CD4-positive, alpha-beta memory T cell (primary cell): Measurements from ENCODE around the gene TACC3. TPM values are rescaled to one million over a fixed set of nuclear protein-coding genes. Genes with fewer than 3 reads are reported as not detected.
A peak's percentile ranks its signal among the peaks of the same experiment; 100 is the strongest.

Experiments used
- CTCF ChIA-PET: fragments of 350-600 bp; sonication (Branson Sonifier 250); formaldehyde crosslinking; loops from one replicate; lab custom pipeline; 2021; ENCODE audit warnings: inconsistent platforms; ENCODE audit not compliant: partially characterized antibody; lab: Charles Lee
- POLR2A ChIA-PET: fragments of 350-600 bp; sonication (Branson Sonifier 250); formaldehyde crosslinking; loops from one replicate; lab custom pipeline; 2021; ENCODE audit not compliant: partially characterized antibody; lab: Charles Lee
- DNase-seq, 5 donors: peaks; one replicate each; pipeline versions ENCODE4 v3.0.0 to v3.0.0-alpha.2; 2020 to 2022; ENCODE audit warnings: mixed read lengths in 1 of 5
- H3K27ac ChIP-seq: one replicate; pipeline ENCODE4 v1.7.0; 2013; ENCODE audit warnings: low read depth, low read length
- H3K27me3 ChIP-seq: 2 replicates; pipeline ENCODE4 v1.7.0; 2013; ENCODE audit warnings: mild to moderate bottlenecking, low read length, moderate library complexity; ENCODE audit not compliant: insufficient read depth
- H3K36me3 ChIP-seq: 2 replicates; pipeline ENCODE4 v1.7.0; 2013; ENCODE audit warnings: mild to moderate bottlenecking, low read length, moderate library complexity; ENCODE audit not compliant: insufficient read depth
- H3K4me1 ChIP-seq: 2 replicates; pipeline ENCODE4 v1.7.0; 2013; ENCODE audit warnings: mild to moderate bottlenecking, low read length, moderate library complexity; ENCODE audit not compliant: insufficient read depth
- H3K4me3 ChIP-seq, 2 donors: one replicate each; pipeline ENCODE4 v1.7.0; 2013; ENCODE audit warnings: low read length in 2 of 2, mild to moderate bottlenecking in 1 of 2
- H3K9me3 ChIP-seq, 2 donors: one replicate each; pipeline ENCODE4 v1.7.0; 2013; ENCODE audit warnings: low read length in 2 of 2, control low read depth in 1 of 2; ENCODE audit not compliant: control insufficient read depth in 1 of 2
- H3K27ac Mint-ChIP-seq, 7 donors: one replicate each; pipeline ENCODE4 v1.8.0; 2020 to 2021; ENCODE audit warnings: mixed read lengths in 7 of 7, mild to moderate bottlenecking in 6 of 7, inconsistent platforms in 3 of 7, moderate library complexity in 3 of 7
- H3K27me3 Mint-ChIP-seq, 2 donors: one replicate each; pipeline ENCODE4 v1.8.0; 2020 to 2021; ENCODE audit warnings: mixed read lengths in 2 of 2
- H3K36me3 Mint-ChIP-seq, 2 donors: one replicate each; pipeline ENCODE4 v1.8.0; 2020 to 2021; ENCODE audit warnings: mixed read lengths in 2 of 2, inconsistent platforms in 1 of 2, mild to moderate bottlenecking in 1 of 2
- H3K4me1 Mint-ChIP-seq, 4 donors: one replicate each; pipeline ENCODE4 v1.8.0; 2020 to 2021; ENCODE audit warnings: mixed read lengths in 4 of 4, mild to moderate bottlenecking in 1 of 4
- H3K4me3 Mint-ChIP-seq, 8 donors: one replicate each; pipeline ENCODE4 v1.8.0; 2020 to 2021; ENCODE audit warnings: mixed read lengths in 8 of 8, mild to moderate bottlenecking in 7 of 8, moderate library complexity in 6 of 8, inconsistent platforms in 3 of 8
- H3K9me3 Mint-ChIP-seq, 8 donors: one replicate each; pipeline ENCODE4 v1.8.0; 2020 to 2021; ENCODE audit warnings: mixed read lengths in 8 of 8, mild to moderate bottlenecking in 5 of 8, inconsistent platforms in 3 of 8, moderate library complexity in 1 of 8
- intact Hi-C: fragments of 100-400 bp; cut with micrococcal nuclease; formaldehyde crosslinking; loops from one replicate; pipeline ENCODE4 v1.15.1; 2023
- polyA plus RNA-seq, 2 donors: library from polyadenylated mRNA; unstranded; fragments of 300-500 nt; fragmentation: Illumina TruSeq; gene quantifications; one replicate each; pipeline ENCODE4 v1.2.3, GENCODE V29; 2021
- total RNA-seq, 2 experiments: library from RNA; stranded (reverse); gene quantifications; one replicate each; pipeline ENCODE4 v1.2.3, GENCODE V29; 2021

The TACC3 gene
- total RNA-seq (100 to 1,000 TPM; 134 to 136 TPM), polyA plus RNA-seq (10 to 100 TPM; 37.3 to 61.8 TPM)

DNA sequence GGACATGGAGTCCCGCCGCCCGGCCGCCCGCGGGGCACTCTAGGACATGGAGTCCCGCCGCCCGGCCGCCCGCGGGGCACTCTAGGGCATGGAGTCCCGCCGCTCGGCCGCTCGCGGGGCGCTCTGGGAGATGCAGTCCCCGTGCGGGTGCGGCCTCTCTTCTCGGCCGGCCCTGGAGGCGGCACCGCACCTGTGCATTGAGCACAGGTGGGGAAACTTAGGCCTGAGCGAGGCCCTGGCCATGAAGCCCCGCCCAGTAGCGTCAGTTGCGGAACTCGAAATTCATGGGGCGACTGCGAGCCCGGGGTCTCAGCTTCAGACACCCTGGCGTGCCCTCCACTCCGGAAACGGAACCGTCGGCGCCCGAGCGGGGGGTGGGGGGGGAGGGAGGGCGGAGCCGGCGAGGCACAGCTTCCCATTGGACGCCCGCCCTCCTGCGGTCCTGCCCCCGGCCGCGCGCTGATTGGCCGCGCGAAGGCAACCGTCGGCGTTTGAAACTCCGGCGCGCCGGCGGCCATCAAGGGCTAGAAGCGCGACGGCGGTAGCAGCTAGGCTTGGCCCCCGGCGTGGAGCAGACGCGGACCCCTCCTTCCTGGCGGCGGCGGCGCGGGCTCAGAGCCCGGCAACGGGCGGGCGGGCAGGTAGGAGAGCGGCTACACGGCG is at the start of gene TACC3, which contains the start of gene TMEM129:
Gene TACC3 (plus strand): TSS at position 519 of the 663 bp plus-strand sequence. CDS start 1,901 bp downstream, outside the sequence.
Gene TMEM129 (minus strand): TSS at position 321 of the 663 bp plus-strand sequence. CDS start 486 bp downstream, outside the sequence.
- Histone ChIP-seq H3K9me3 (no peaks in the 10 kb centered on the region), H3K4me3 (peak within 1 kb of the TSS; percentile 52 to 69), H3K4me1 (peaks cover 62% of the 10 kb centered on the region), H3K27me3 (no peaks in the 10 kb centered on the region), H3K36me3 (peaks cover 6% of the 10 kb centered on the region), H3K27ac (peak within 1 kb of the TSS; percentile 69)
- DNase-seq, result peak; percentile 95 to 98 (median 97)
- peak within 1 kb of the TSS; percentile 95 to 99 (median 98) for H3K27ac Mint-ChIP-seq
- H3K36me3 Mint-ChIP-seq, result peaks cover 10 to 26% of the 10 kb centered on the region in 2 donors
- H3K4me1 Mint-ChIP-seq, result peaks cover 32 to 62% (median 47%) of the 10 kb centered on the region in 4 donors
- peaks cover 0 to 5% (median 0%) of the 10 kb centered on the region in 8 donors for H3K9me3 Mint-ChIP-seq
- ChIA-PET POLR2A (interaction anchor here (0.7 to 8.8 kb wide), 14 partner anchors 8 to 374 kb away, joined by 3 to 196 read pairs (median 4); partner anchors contain the start of genes FAM53A, LETM1, NSD2 and SLBP), CTCF (interaction anchor here (1.3 to 18.0 kb wide), 2 partner anchors 19 to 30 kb away, joined by 4 to 591 read pairs; no protein-coding TSS in a partner anchor)
- H3K4me3 Mint-ChIP-seq, result peak within 1 kb of the TSS; percentile 87 to 94 (median 90)
- H3K27me3 Mint-ChIP-seq, result no peaks in the 10 kb centered on the region
- intact Hi-C loops, result loop anchor here (1.0 to 10.0 kb wide), 4 partner anchors 9 to 694 kb away; partner anchors contain the start of genes CFAP99, FAM53A, NSD2 and SLBP

DNA sequence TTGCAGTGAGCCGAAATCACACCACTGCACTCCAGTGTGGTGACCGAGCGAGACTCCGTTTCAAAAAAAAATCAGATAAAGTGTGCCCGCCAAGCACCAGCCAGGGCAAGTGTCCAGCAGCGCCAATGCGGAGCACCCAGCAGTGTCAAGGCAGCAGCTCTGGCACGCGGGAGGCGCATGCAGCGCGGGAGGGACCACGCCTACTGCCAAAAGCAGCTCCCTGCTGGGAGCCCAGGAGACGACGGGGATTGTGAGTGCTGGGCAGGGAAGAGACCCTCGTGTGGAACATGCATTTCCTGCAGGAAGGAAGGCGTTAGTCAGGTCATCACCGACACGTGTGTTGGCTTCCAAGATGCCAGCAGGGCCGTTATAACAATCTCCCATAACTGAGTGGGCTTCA is 47.6 kb upstream of the TACC3 start:
- ChIA-PET POLR2A (interaction anchor here (1.3 kb wide), 1 partner anchor 10 kb away, joined by 5 read pairs; no protein-coding TSS in a partner anchor), CTCF (no interaction called here)

DNA sequence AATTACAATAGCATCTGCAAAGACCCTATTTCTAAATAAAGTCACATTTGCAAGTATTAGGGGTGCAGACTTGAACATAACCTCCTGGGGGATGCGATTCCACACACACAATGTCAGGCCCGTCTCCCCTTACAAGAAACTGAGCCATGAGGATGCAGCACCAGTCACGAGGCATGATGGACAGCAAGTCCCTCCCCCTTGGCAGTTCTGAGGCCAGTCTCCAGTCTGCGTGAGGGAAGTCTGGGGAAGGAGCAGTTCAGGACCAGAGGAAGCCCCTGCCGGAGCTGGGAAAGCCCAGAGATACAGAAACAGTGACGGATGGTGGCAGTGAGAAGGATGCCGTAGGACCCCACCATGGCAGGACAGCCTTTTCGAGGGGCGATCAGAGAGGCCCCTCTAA is 46.6 kb upstream of the TACC3 start:
- H3K36me3 Mint-ChIP-seq, result no peaks in the 10 kb centered on the region
- H3K9me3 Mint-ChIP-seq, result peaks cover 0 to 2% (median 0%) of the 10 kb centered on the region in 8 donors
- DNase-seq, result no peak
- no peak overlapping the region for H3K27ac Mint-ChIP-seq
- POLR2A ChIA-PET, result no interaction called here
- CTCF ChIA-PET, result no interaction called here
- Histone ChIP-seq H3K27me3 (no peaks in the 10 kb centered on the region), H3K4me1 (no peaks in the 10 kb centered on the region), H3K4me3 (no peak overlapping the region), H3K36me3 (no peaks in the 10 kb centered on the region), H3K9me3 (no peaks in the 10 kb centered on the region), H3K27ac (no peak overlapping the region)
- intact Hi-C loops, result no loop called here
- H3K27me3 Mint-ChIP-seq, result no peaks in the 10 kb centered on the region
- H3K4me1 Mint-ChIP-seq, result no peaks in the 10 kb centered on the region
- H3K4me3 Mint-ChIP-seq, result no peak overlapping the region

More for the DNA sequence above, 47.6 kb upstream of the TACC3 start:
- Mint-ChIP-seq H3K9me3 (peaks cover 0 to 2% (median 0%) of the 10 kb centered on the region in 8 donors), H3K36me3 (no peaks in the 10 kb centered on the region), H3K27ac (no peak overlapping the region), H3K4me3 (no peak overlapping the region), H3K27me3 (no peaks in the 10 kb centered on the region), H3K4me1 (no peaks in the 10 kb centered on the region)
- H3K36me3 ChIP-seq, result no peaks in the 10 kb centered on the region
- no peak overlapping the region for H3K27ac ChIP-seq
- H3K9me3 ChIP-seq, result no peaks in the 10 kb centered on the region
- no peaks in the 10 kb centered on the region for H3K4me1 ChIP-seq
- DNase-seq, result no peak
- intact Hi-C loops, result no loop called here
- no peak overlapping the region for H3K4me3 ChIP-seq
- H3K27me3 ChIP-seq, result no peaks in the 10 kb centered on the region

DNA sequence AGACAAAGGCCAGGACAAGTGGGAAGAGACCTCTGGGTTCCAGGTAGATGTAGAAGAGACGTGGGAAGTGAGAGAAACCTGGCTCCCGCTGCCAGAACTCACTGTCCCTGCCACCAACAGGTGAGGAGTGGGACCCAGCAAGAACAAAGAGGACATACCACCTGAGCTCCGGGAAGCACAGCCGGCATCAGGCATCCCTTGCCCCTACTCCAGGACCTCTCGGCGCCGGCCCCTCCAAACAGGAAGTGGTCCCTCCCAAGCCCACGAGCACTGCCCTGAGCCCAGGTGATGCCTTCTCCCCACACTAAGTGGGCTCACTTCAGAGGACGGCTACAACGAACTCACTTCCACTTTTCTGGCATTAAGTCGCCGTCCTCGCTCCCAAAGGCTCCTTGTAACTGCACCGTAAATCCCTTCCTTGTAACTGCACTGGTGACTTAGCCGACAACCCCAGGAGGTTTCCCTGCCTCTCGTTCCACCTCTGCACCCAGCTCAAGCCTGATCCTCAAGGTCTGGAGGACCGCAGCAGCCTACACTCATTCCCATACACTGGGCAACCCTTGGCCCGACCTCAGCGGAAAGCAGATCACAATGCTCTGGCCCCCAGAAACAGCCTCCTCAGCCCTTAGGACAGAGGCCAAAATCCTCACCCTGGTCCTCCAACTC is 46.1 kb upstream of the TACC3 start:
- no peak overlapping the region for H3K27ac Mint-ChIP-seq
- H3K27me3 ChIP-seq, result no peaks in the 10 kb centered on the region
- no peaks in the 10 kb centered on the region for H3K4me1 ChIP-seq
- H3K27me3 Mint-ChIP-seq, result no peaks in the 10 kb centered on the region
- no peak overlapping the region for H3K27ac ChIP-seq
- CTCF ChIA-PET, result interaction anchor here (1.0 to 1.1 kb wide), 2 partner anchors 18 to 51 kb away, joined by 3 read pairs; no protein-coding TSS in a partner anchor
- no peaks in the 10 kb centered on the region for H3K36me3 ChIP-seq
- peaks cover 0 to 2% (median 0%) of the 10 kb centered on the region in 8 donors for H3K9me3 Mint-ChIP-seq
- DNase-seq, result no peak
- H3K4me3 ChIP-seq, result no peak overlapping the region
- intact Hi-C loops, result no loop called here
- POLR2A ChIA-PET, result no interaction called here
- no peak overlapping the region for H3K4me3 Mint-ChIP-seq
- H3K36me3 Mint-ChIP-seq, result no peaks in the 10 kb centered on the region
- no peaks in the 10 kb centered on the region for H3K4me1 Mint-ChIP-seq
- no peaks in the 10 kb centered on the region for H3K9me3 ChIP-seq

DNA sequence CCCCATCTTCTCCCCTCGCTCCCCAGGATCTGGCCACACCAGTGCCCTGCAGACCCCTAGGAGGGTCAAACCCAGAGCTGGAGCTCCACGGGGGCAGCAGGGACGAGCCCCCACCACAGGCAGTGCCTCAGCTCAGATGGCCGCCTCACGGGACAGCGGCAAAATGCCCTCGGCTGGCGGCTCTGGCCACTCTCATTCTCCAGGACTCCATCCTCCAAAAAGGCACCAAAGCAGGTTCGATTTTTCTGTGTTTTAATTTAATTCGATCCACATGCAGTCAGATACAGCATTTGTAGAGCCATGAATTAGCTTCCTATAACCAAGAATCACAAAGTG is 45.6 kb upstream of the TACC3 start:
- H3K36me3 Mint-ChIP-seq, result no peaks in the 10 kb centered on the region

DNA sequence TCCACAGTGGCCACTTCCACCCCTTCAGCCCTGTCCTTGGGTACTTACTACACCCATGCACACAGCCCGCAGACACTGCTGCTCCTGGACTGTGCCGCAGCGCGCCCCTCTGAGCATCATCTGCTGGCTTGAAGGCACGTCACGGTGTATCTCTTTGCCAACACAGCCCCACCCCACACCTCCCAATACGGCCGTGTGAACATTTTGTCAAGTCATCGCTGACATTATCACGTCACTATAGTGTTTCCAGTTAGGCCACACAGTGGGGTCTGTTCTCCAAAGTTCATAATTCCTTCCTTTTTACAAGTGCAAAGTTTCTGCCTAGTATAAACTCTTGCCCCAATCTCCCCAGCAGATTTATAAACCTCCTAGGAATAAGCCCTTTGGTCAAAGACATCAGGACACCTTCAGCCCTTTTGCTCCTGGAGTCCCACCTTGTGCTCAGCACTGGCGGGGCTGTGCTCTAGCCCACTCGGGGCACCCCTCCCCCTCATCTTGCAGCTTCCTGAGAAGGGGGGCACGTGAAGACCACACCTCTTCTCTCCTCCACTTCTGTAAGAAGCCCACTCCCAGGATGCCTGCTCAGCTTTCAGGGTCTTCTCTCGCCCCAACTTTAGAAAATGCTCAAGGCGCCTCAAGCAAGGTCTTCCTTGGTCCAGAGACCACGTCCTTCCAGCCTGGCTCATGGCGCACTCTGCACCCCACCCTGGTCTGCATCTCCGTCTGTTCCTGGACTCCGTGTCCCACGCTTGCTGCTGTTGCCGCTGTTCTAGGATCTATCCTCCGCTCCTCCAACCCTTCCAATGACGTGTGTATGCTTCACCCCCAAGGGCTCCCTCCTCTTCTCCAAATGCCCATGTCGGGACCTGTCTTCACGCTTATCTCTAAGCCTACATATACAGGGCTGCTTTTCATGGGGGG is 44.5 kb upstream of the TACC3 start:
- Mint-ChIP-seq H3K27me3 (no peaks in the 10 kb centered on the region), H3K27ac (peak overlapping the region in 1 of 7 donors; percentile 48), H3K4me1 (peaks cover 0 to 5% (median under 1%) of the 10 kb centered on the region in 4 donors), H3K9me3 (no peaks in the 10 kb centered on the region), H3K36me3 (no peaks in the 10 kb centered on the region), H3K4me3 (peak overlapping the region in 1 of 8 donors; percentile 36)
- Histone ChIP-seq H3K27ac (no peak overlapping the region), H3K27me3 (no peaks in the 10 kb centered on the region), H3K36me3 (no peaks in the 10 kb centered on the region), H3K9me3 (no peaks in the 10 kb centered on the region), H3K4me3 (no peak overlapping the region), H3K4me1 (no peaks in the 10 kb centered on the region)
- ChIA-PET CTCF (no interaction called here), POLR2A (no interaction called here)
- DNase-seq, result no peak
- intact Hi-C loops, result no loop called here

More for the DNA sequence above, 45.6 kb upstream of the TACC3 start:
- Histone ChIP-seq H3K4me1 (no peaks in the 10 kb centered on the region), H3K27ac (no peak overlapping the region), H3K36me3 (no peaks in the 10 kb centered on the region), H3K4me3 (no peak overlapping the region), H3K27me3 (no peaks in the 10 kb centered on the region), H3K9me3 (no peaks in the 10 kb centered on the region)
- CTCF ChIA-PET, result interaction anchor here (1.0 to 1.1 kb wide), 2 partner anchors 17 to 51 kb away, joined by 3 read pairs; no protein-coding TSS in a partner anchor
- peaks cover 0 to 2% (median 0%) of the 10 kb centered on the region in 8 donors for H3K9me3 Mint-ChIP-seq
- no peaks in the 10 kb centered on the region for H3K27me3 Mint-ChIP-seq
- peaks cover 0 to 4% (median under 1%) of the 10 kb centered on the region in 4 donors for H3K4me1 Mint-ChIP-seq
- H3K27ac Mint-ChIP-seq, result no peak overlapping the region
- no peak overlapping the region for H3K4me3 Mint-ChIP-seq
- POLR2A ChIA-PET, result no interaction called here
- intact Hi-C loops, result no loop called here
- DNase-seq, result no peak
